Erythroblast (primary cell): ENCODE data around the gene STC2.

Experiments
- DNase-seq, 2 experiments: peaks; one replicate each; lab custom pipeline; 2025; lab: John Stamatoyannopoulos, UW
- GATA1 ChIP-seq: IDR thresholded peaks from 2 replicates; pipeline ENCODE4 v1.6.1; 2011; ENCODE audit warnings: low read depth, mild to moderate bottlenecking, control low read depth, low read length, moderate library complexity
- POLR2A ChIP-seq: IDR thresholded peaks from 2 replicates; pipeline ENCODE4 v1.6.1; 2011; ENCODE audit warnings: mild to moderate bottlenecking, low read length

The STC2 gene

GRCh38 chr5:173314166-173314952 lies 13.9 kb downstream of the STC2 start:
- no peak for DNase-seq
- TF ChIP-seq POLR2A (no peak), GATA1 (no peak)

- no peak for TF ChIP-seq GATA1
- no peak for DNase-seq
Measured at GRCh38 chr5:173313351-173313801, 14.8 kb downstream of the STC2 start.

GRCh38 chr5:173312821-173313220 lies 15.4 kb downstream of the STC2 start:
- DNase-seq = no peak
- TF ChIP-seq POLR2A (no peak), GATA1 (no peak)

GRCh38 chr5:173311818-173312585 lies 16.2 kb downstream of the STC2 start:
- TF ChIP-seq POLR2A (no peak), GATA1 (no peak)
- DNase-seq = no peak

GRCh38 chr5:173310861-173311785 lies 17.1 kb downstream of the STC2 start:
- TF ChIP-seq GATA1 = no peak
- TF ChIP-seq POLR2A = no peak

GRCh38 chr5:173310218-173310769 lies 17.9 kb downstream of the STC2 start:
- DNase-seq = no peak
- no peak for TF ChIP-seq POLR2A
- no peak for TF ChIP-seq GATA1

More at GRCh38 chr5:173310861-173311785, 17.1 kb downstream of the STC2 start:
- no peak for DNase-seq

- no peak for TF ChIP-seq GATA1
- no peak for TF ChIP-seq POLR2A
- DNase-seq = no peak
Measured at GRCh38 chr5:173309731-173310130, 18.5 kb downstream of the STC2 start.

GRCh38 chr5:173308226-173308625 lies 20.0 kb downstream of the STC2 start:
- TF ChIP-seq POLR2A (no peak), GATA1 (no peak)
- DNase-seq = no peak

GRCh38 chr5:173307695-173308094 lies 20.5 kb downstream of the STC2 start:
- TF ChIP-seq POLR2A (no peak), GATA1 (no peak)
- no peak for DNase-seq

- TF ChIP-seq POLR2A = no peak
- TF ChIP-seq GATA1 = no peak
Measured at GRCh38 chr5:173306695-173307094, 21.5 kb downstream of the STC2 start.

GRCh38 chr5:173304591-173304988 lies 23.6 kb downstream of the STC2 start:
- no peak for TF ChIP-seq GATA1
- no peak for TF ChIP-seq POLR2A
- DNase-seq = no peak

More at GRCh38 chr5:173306695-173307094, 21.5 kb downstream of the STC2 start:
- DNase-seq = no peak

- TF ChIP-seq GATA1 (no peak), POLR2A (no peak)
- DNase-seq = no peak
Measured at GRCh38 chr5:173303878-173304590, 24.2 kb downstream of the STC2 start.

GRCh38 chr5:173302546-173303155 lies 25.6 kb downstream of the STC2 start:
- no peak for TF ChIP-seq POLR2A
- TF ChIP-seq GATA1 = no peak
- no peak for DNase-seq
